Gastrocnemius medialis (tissue), 4 donors: ENCODE measurements around the gene AMIGO1.

Experiments used
- CTCF ChIP-seq, 5 experiments: fragments of 450-650 bp in 3 of 5; fragments of 200-600 bp in 2 of 5; sonication (generic) in 2 of 5; IDR thresholded peaks in 4 of 5; conservative IDR thresholded peaks in 1 of 5; 1 replicate in 4 of 5; 2 replicates in 1 of 5; pipeline ENCODE4 v1.5.1; 2016 to 2019; ENCODE audit warnings: antibody characterized with exemption in 5 of 5, mild to moderate bottlenecking in 3 of 5, moderate library complexity in 3 of 5
- POLR2A ChIP-seq, 2 donors: fragments of 450-650 bp; IDR thresholded peaks; one replicate each; pipeline ENCODE4 v1.6.1; 2017; ENCODE audit warnings: antibody characterized with exemption in 2 of 2, mild to moderate bottlenecking in 2 of 2, moderate library complexity in 2 of 2

- TF ChIP-seq CTCF (IDR thresholded peaks at IDR 0.05 in 4 of 5, conservative IDR thresholded peaks at IDR 0.05 in 1 of 5) (no peak), POLR2A (IDR thresholded peaks at IDR 0.05) (no peak)
Observed at GRCh38 chr1:109556563-109556962, 47.0 kb upstream of the AMIGO1 start.
